Activated T-cell treated with anti-CD3 and anti-CD28 coated beads for 48 hours (primary cell): ENCODE results near the gene PRXL2A.
"Not testable (repeated sequence)": the region's sequence is repeated elsewhere in the genome, so short reads cannot be mapped to it uniquely, and the experiment has no call there.

Experiments used
- DNase-seq: peaks from one replicate; pipeline ENCODE4 v3.0.0-alpha.2; 2020; ENCODE audit warnings: low read depth

The PRXL2A gene

GRCh38 chr10:80411267-80411668 lies 2.9 kb downstream of the PRXL2A start:
- DNase-seq: no peak

DNA sequence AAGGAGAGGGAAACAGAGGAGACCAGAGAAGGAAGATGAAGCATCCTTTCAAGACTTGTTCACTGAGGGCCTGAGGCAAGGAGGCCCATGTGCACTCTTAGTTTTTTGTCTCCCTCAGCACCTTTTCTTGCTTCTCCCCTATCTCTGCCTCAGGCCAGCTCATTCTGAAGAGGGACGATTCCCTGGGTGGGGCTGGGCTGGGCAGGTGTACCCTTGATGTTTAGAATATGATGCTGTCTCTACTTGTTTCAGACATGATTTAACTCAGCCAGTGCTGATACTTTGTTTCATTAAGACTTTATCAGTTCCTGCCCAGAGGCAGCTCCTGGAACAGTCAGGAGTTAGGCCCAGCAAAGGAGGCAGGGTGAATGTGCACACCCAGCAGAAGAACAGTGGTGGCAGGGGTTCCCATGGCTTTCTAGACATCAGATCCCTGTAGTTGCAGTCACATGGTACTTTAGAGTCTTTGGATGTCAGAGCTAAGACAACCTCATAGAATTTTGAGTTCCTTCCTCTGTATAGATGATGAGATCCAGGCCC lies 3.4 kb downstream of the PRXL2A start:
- DNase-seq: no peak

- no peak for DNase-seq
Observed at GRCh38 chr10:80412486-80412885, 4.1 kb downstream of the PRXL2A start.

DNA sequence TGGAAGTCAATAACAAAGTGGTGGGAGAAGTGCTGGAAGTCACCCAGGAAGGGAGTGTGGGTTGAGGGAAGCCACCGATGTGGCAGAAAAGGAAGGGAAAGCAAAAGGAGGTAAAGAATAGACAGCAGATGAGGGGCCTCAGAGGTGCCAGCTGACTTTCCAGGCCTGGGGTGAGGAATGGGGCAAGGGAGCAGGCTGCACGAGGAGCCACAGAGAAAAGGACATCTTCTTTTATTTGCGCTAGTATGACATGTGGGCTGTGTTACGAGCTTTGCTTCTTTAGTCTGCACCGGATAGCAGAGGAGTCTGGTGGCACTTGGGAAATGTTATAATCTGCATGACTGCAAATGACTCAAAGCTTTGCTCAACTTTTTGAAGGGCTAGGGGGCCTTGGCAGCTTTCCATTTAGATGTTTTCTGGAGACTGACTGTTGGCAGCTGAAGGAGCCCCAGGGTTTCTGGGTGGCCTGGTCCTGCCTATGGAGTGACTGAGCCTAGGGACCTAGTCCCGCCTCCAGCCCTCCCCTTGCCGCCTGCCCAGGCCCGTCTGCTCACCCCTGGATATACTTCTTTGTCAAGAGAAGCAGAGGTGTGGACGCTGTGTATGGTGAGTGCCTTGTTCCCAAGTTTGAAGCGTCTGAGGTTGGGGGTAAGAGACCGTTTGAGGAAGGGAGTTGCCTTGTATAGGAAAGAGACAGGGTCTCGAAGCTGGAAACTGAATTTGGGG lies 5.1 kb downstream of the PRXL2A start:
- DNase-seq: no peak

GRCh38 chr10:80414142-80414895 lies 6.0 kb downstream of the PRXL2A start:
- DNase-seq: no peak

- no peak for DNase-seq
Observed at GRCh38 chr10:80415734-80416478, 7.6 kb downstream of the PRXL2A start.

- no peak for DNase-seq
Observed at GRCh38 chr10:80416479-80417098, 8.2 kb downstream of the PRXL2A start.

GRCh38 chr10:80417256-80417655 lies 8.9 kb downstream of the PRXL2A start:
- DNase-seq: not testable (repeated sequence)

DNA sequence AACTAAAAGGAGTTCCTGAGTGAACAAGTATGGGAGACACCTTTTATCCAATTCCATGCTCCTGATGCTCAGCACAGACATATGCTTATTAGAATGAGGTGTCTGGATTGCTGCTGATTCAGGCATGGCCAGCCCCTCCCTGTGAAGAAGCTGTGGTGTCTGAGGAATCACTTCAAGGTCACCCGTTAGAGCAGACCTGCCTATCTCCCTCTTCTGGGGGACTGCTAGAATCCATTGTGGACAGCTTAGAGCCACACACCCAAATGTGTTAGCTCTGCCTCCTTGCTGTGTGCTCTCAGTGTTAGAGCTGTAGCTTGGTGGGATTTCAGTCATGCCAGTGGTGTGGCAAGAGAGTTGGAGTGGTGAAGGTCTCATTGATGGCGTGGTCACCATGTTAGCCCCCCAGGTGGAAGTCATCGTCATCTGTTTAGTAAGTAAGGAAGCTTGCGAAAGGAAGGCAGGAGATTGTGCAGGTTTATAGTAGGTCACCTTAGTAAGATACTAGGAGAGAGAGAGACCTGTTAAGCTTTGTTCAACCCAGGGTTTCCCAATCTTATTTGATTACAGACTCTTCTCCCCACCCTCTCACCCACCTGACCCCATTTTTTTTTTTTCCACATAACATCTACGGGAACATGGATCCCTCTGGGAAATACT lies 12.8 kb downstream of the PRXL2A start:
- DNase-seq: no peak

DNA sequence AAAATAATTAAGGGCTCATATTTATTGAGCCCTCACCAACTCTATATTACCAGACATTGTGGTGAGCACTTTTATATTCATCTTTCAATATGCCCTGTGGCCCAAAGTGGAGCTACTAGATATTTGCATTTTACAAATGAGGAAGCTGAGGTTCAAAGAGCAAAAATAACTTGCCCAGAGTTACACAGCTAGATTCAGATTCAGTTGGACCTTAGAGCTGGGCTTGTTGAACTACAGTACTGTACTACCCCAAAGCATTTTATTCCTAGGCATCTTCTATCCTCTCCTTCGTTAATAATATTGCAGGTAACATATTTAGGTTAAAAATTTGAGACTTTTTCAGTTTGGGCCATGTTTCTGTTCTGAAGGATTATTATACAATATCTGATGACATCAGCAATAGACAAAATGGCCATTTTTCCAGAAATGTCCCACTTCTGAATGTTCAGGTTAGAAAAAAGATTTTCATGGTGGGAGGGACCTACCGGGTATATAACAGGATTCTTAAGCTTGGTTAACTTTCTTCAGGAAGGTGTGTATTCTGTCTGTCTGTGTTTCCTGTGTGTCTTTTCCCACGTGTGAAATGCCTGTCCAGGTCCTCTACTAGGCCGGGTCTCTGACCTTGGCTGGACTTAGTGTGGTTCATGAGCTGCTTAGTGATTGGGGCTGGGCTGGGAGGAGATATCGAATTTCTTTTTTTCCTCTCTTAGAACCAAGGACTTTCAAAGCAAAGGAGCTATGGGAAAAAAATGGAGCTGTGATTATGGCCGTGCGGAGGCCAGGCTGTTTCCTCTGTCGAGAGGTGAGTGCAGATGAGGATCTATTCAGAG lies 13.6 kb downstream of the PRXL2A start:
- DNase-seq: no peak

- DNase-seq: no peak
Observed at GRCh38 chr10:80425901-80426300, 17.6 kb downstream of the PRXL2A start.

DNA sequence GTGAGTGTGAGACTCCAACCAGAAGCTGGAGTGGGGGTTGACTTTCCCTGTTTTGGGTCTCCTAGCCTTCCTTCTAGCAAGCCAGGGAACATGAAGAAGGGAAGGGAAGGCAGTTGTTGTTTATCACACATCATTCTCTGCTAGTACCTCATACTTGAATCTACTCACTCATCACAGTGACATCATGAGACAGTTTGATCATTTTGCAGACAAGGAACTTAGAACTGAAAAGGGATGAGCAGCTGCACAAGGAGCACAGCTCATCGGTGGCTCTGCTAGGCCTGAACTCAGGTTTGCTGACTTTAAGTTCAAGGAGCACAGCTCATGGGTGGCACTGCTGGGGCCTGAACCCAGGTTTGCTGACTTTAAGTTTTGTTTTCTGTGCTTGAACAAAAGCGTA lies 19.2 kb downstream of the PRXL2A start:
- DNase-seq: no peak

DNA sequence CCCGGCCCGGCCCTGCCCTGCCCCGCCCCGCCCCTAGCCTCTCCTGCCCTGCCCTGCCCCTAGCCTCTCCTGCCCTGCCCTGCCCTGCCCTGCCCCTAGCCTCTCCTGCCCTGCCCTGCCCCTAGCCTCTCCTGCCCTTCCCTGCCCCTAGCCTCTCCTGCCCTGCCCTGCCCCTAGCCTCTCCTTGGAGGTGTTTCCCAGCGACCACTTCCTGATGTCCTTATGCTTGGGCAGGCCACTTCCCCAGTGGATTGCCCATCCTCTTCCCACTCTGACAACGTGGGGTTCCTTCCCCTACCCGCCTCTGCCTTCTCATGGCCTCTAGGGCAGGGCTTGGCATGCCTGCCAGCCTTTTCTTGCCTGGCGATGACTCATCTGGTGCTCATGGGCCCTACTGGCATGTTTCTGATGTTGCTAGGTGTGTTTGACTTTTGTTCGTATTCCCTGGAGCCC lies 21.2 kb downstream of the PRXL2A start:
- no peak for DNase-seq

DNA sequence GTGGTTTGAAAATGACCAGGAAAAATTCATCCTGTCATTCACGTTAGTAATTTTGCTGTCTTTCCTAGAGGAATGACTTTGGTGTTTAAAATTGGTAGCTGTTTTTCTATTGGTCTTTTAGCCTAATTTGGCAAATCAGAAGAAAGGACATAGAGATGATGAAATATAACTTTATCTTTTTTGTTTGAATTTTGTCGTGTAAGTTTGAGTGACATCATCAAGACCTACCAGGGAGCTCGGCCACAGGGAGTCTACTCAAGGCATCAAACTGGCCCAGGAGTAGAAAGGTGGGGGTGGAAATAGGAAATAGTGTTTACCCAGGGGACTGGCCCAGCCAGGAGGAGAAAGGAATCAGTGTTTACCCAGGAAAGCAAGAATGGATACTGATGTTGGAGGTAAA lies 24.8 kb downstream of the PRXL2A start:
- DNase-seq: no peak

GRCh38 chr10:80436446-80437098 lies 28.2 kb downstream of the PRXL2A start:
- no peak for DNase-seq

DNA sequence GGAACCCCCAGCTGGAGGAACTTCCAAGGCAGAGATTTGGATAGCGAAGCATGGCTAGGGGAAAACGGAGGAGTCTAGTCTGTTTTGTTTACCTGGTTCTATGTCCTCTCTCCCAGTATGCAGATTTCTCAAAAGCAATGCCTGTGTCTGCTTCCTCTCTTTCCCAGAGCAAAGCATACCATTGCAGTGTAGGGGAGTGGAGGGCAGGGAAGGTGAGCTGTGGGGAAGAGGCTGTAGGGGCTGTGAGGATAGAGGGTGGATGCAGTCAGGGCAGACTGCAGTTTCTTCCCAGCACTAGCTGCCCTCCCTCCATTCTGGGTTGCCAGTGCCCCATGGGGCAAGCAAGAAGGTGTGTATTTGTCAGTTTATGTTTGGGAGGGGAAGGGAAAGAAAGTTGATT lies 28.9 kb downstream of the PRXL2A start:
- DNase-seq: no peak

DNA sequence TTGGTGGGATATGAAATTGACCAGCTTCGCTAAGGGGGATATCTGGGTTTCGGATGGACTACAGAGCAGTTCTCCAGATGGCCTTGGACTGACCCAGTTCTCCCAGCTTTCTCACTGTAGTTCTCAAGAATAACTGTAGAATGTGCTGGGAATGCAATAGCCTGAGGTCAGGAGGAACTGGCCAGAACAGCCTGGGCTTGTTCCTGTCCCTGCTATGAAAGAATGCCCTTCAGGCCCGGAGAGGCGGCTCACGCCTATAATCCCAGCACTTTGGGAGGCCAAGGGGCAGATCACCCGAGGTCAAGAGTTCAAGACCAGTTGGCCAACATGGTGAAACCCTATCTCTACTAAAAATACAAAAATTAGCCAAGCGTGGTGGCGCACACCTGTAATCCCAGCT lies 33.5 kb downstream of the PRXL2A start:
- no peak for DNase-seq

GRCh38 chr10:80442879-80443278 lies 34.5 kb downstream of the PRXL2A start:
- no peak for DNase-seq

DNA sequence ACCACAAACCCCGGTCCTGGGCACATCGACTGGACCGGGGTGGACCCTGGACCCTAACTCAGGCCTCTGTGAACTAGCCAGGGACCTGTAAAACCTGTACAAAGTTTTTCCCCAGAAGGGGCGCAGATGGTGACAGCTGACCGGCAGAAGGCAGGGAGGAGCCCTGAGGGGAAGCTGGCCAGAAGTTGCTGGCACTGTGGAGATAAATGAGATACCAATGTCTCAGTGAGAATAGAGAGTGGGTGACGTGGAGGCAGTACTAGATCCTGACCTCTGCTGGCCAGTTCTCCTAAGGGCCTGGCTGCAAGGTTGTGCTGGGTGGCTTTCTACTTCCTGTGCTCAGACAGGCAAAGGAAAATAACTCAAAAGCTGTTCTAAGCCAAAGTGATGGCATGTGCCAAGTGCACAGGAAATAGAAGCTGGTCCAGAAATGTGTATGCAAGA lies 35.2 kb downstream of the PRXL2A start:
- DNase-seq: no peak

- DNase-seq: no peak
Observed at GRCh38 chr10:80444124-80444523, 35.8 kb downstream of the PRXL2A start.
